Common myeloid progenitor, CD34-positive (primary cell): ENCODE results near the gene TAPT1.
"Not testable (repeated sequence)": the region's sequence is repeated elsewhere in the genome, so short reads cannot be mapped to it uniquely, and the experiment has no call there.

Source experiments
- CTCF ChIA-PET: fragments of 350-600 bp; sonication (Branson Sonifier 250); formaldehyde crosslinking; loops from one replicate; lab custom pipeline; 2021; ENCODE audit warnings: antibody characterized with exemption; lab: Charles Lee
- POLR2A ChIA-PET: fragments of 350-600 bp; sonication (Branson Sonifier 250); formaldehyde crosslinking; loops from one replicate; lab custom pipeline; 2021; ENCODE audit warnings: antibody characterized with exemption; lab: Charles Lee
- DNase-seq, 3 donors: peaks; one replicate each; pipeline versions ENCODE4 v3.0.0 to v3.0.0-alpha.2; 2013
- H3K27ac ChIP-seq, 2 experiments: 1 replicate in 1 of 2; 2 replicates in 1 of 2; pipeline ENCODE4 v1.7.0; 2013; ENCODE audit warnings: inconsistent platforms in 2 of 2, low read length in 2 of 2, mild to moderate bottlenecking in 2 of 2, low read depth in 1 of 2, moderate library complexity in 1 of 2; ENCODE audit not compliant: severe bottlenecking in 2 of 2, insufficient read depth in 1 of 2, poor library complexity in 1 of 2
- H3K27me3 ChIP-seq, 5 experiments: replicated peaks in 2 of 5; 1 replicate in 3 of 5; 2 replicates in 2 of 5; pipeline versions ENCODE4 v1.6.1 to v1.7.0; 2013; ENCODE audit warnings: low read length in 4 of 5, mild to moderate bottlenecking in 2 of 5, moderate library complexity in 2 of 5, inconsistent platforms in 1 of 5; ENCODE audit not compliant: insufficient read depth in 5 of 5, control insufficient read depth in 4 of 5
- H3K36me3 ChIP-seq, 4 experiments: 1 replicate in 2 of 4; 2 replicates in 2 of 4; pipeline versions ENCODE4 v1.6.1 to v1.7.0; 2013; ENCODE audit warnings: low read length in 3 of 4, control low read depth in 1 of 4, mild to moderate bottlenecking in 1 of 4; ENCODE audit not compliant: control insufficient read depth in 4 of 4, insufficient read depth in 4 of 4
- H3K4me1 ChIP-seq, 4 experiments: 1 replicate in 3 of 4; 2 replicates in 1 of 4; pipeline versions ENCODE4 v1.6.1 to v1.7.1; 2013; ENCODE audit warnings: low read length in 3 of 4, mild to moderate bottlenecking in 3 of 4, control low read depth in 1 of 4, inconsistent platforms in 1 of 4, moderate library complexity in 1 of 4; ENCODE audit not compliant: control insufficient read depth in 4 of 4, insufficient read depth in 4 of 4; ENCODE audit errors: control extremely low read depth in 1 of 4
- H3K4me3 ChIP-seq, 7 experiments: 1 replicate in 4 of 7; 2 replicates in 3 of 7; pipeline versions ENCODE4 v1.5.1 to v1.7.0; 2013; ENCODE audit warnings: mild to moderate bottlenecking in 7 of 7, low read length in 6 of 7, moderate library complexity in 6 of 7, inconsistent platforms in 2 of 7, low read depth in 2 of 7, control low read depth in 1 of 7; ENCODE audit not compliant: insufficient read depth in 4 of 7, control insufficient read depth in 1 of 7; ENCODE audit errors: extremely low read depth in 1 of 7
- H3K9me3 ChIP-seq, 5 experiments: 1 replicate in 4 of 5; 2 replicates in 1 of 5; pipeline versions ENCODE4 v1.6.1 to v1.7.1; 2013; ENCODE audit warnings: low read length in 4 of 5, mild to moderate bottlenecking in 2 of 5, inconsistent platforms in 1 of 5, low read depth in 1 of 5, moderate library complexity in 1 of 5; ENCODE audit not compliant: control insufficient read depth in 4 of 5, insufficient read depth in 2 of 5; ENCODE audit errors: control extremely low read depth in 1 of 5
- WGBS: methylation state at CpG from one replicate; pipeline ENCODE4 v1.1.5; 2013; ENCODE audit not compliant: insufficient coverage; 5-methylcytosine and 5-hydroxymethylcytosine counted together

The TAPT1 gene

GRCh38 chr4:16197876-16198665, 28.2 kb downstream of the TAPT1 start:
- H3K4me1 ChIP-seq: peaks cover 9 to 22% (median 13%) of the 10 kb centered on the region in 4 experiments
- no peak overlapping the region for H3K27ac ChIP-seq
- H3K27me3 ChIP-seq: no peaks in the 10 kb centered on the region
- no peak overlapping the region for H3K4me3 ChIP-seq
- WGBS: 62% methylated on average over 2 of the region's 2 CpGs
- no peaks in the 10 kb centered on the region for H3K9me3 ChIP-seq
- H3K36me3 ChIP-seq: peaks cover 7 to 42% (median 23%) of the 10 kb centered on the region in 4 experiments
- ChIA-PET CTCF (interaction anchor here (1.1 to 6.7 kb wide), 9 partner anchors 9 to 71 kb away, joined by 3 to 100 read pairs (median 10); no protein-coding TSS in a partner anchor), POLR2A (interaction anchor here (0.6 to 0.7 kb wide), 2 partner anchors 14 to 172 kb away, joined by 4 to 5 read pairs; no protein-coding TSS in a partner anchor)
- DNase-seq: no peak

DNA sequence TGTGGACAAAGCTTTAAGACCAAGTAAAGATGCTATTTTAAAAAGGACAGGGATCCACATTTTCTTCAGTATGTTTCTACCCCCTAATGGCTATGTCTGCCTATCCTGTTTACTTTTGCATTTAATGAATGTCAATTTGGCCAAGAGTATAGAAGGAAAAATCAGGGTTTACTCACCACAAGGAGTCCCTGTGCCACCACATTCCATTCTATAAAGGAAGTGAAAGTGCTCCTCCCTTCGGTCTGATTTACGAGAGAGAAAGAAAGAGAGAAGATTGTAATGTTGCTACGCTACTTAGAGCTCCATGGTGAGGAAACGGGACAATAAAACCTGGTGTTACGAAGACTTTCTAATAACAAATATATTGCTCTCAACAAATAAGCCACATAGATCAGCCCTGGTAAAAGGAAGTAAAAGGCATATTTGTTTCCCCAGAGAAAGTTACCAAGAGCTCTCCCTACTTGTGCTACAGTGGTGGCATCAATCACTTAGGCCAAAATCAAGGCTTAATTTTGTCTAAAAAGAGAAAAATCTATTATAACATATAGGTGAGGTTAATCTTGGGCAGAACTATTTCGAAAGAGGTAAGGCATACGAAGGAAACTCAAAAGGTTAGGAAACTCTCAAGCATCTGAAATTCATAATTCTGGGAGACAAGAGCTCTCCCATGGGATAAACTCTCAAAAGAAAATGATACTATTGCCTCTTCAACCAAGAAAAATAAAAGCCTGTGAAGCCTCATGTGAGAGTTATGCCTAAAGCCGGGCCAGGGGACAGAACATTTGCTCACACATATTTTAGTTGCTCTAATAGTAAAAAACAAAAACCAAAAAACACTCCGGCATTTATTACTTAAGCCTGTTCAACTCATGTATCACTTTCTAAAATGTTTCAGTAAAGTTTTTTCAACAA, 29.5 kb downstream of the TAPT1 start:
- Histone ChIP-seq H3K27me3 (no peaks in the 10 kb centered on the region), H3K27ac (no peak overlapping the region), H3K36me3 (peaks cover 14 to 43% (median 20%) of the 10 kb centered on the region in 4 experiments), H3K9me3 (no peaks in the 10 kb centered on the region), H3K4me1 (peaks cover 9 to 22% (median 13%) of the 10 kb centered on the region in 4 experiments), H3K4me3 (peak overlapping the region in 4 of 7 experiments; percentile 15 to 53 (median 40))
- ChIA-PET CTCF (interaction anchor here (0.6 to 6.7 kb wide), 19 partner anchors 10 to 527 kb away, joined by 3 to 100 read pairs (median 5); no protein-coding TSS in a partner anchor), POLR2A (interaction anchor here (0.7 kb wide), 1 partner anchor 403 kb away, joined by 3 read pairs; no protein-coding TSS in a partner anchor)
- DNase-seq: peak; percentile 55 to 70 (median 67)
- 100% methylated on average over 1 of the region's 9 CpGs for WGBS

DNA sequence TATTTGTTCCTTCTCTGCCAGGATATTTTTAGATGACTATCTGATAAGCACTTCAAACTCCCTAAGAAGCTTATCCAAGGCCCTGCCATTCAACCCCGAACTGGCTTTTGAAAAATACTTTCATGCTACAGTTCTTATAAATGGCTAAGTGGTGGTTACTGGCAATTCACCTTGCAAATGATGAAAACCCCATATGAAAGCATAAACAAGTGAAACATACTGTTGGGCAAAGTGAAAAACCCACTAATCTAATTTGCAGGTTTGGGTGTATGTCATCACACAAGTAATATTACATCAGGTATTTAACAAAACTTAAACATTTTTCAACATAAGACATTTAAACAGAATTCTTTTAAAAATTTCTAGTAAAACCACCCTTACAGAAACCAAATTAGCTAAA, 31.1 kb downstream of the TAPT1 start:
- POLR2A ChIA-PET: no interaction called here
- 100% methylated on average over 1 of the region's 1 CpG for WGBS

GRCh38 chr4:16194798-16195197, 31.5 kb downstream of the TAPT1 start:
- 90% methylated on average over 2 of the region's 4 CpGs for WGBS
- H3K9me3 ChIP-seq, H3K27ac ChIP-seq, POLR2A ChIA-PET, H3K27me3 ChIP-seq, H3K4me3 ChIP-seq, DNase-seq: not testable (repeated sequence)
- Histone ChIP-seq H3K36me3 (peaks cover 15 to 47% (median 24%) of the 10 kb centered on the region in 4 experiments), H3K4me1 (peaks cover 9 to 22% (median 13%) of the 10 kb centered on the region in 4 experiments)
- CTCF ChIA-PET: interaction anchor here (1.0 to 6.7 kb wide), 6 partner anchors 11 to 70 kb away, joined by 3 to 100 read pairs (median 11); no protein-coding TSS in a partner anchor

More for the DNA sequence above, 31.1 kb downstream of the TAPT1 start:
- Histone ChIP-seq H3K27me3 (no peaks in the 10 kb centered on the region), H3K4me3 (no peak overlapping the region), H3K27ac (no peak overlapping the region), H3K9me3 (no peaks in the 10 kb centered on the region), H3K4me1 (peaks cover 9 to 22% (median 13%) of the 10 kb centered on the region in 4 experiments), H3K36me3 (peaks cover 16 to 47% (median 23%) of the 10 kb centered on the region in 4 experiments)
- CTCF ChIA-PET: interaction anchor here (1.0 to 6.7 kb wide), 9 partner anchors 12 to 168 kb away, joined by 3 to 100 read pairs (median 10); no protein-coding TSS in a partner anchor
- no peak for DNase-seq

GRCh38 chr4:16194214-16194613, 32.1 kb downstream of the TAPT1 start:
- Histone ChIP-seq H3K27me3 (no peaks in the 10 kb centered on the region), H3K27ac (no peak overlapping the region), H3K4me1 (peaks cover 9 to 22% (median 13%) of the 10 kb centered on the region in 4 experiments), H3K36me3 (peaks cover 15 to 51% (median 29%) of the 10 kb centered on the region in 4 experiments), H3K4me3 (no peak overlapping the region), H3K9me3 (no peaks in the 10 kb centered on the region)
- ChIA-PET CTCF (interaction anchor here (1.0 to 3.0 kb wide), 5 partner anchors 10 to 71 kb away, joined by 3 to 10 read pairs (median 3); no protein-coding TSS in a partner anchor), POLR2A (no interaction called here)
- no peak for DNase-seq
- 67% methylated on average over 1 of the region's 3 CpGs for WGBS

GRCh38 chr4:16192631-16193518, 33.4 kb downstream of the TAPT1 start:
- 92% methylated on average over 3 of the region's 5 CpGs for WGBS
- no peak for DNase-seq
- ChIA-PET POLR2A (no interaction called here), CTCF (interaction anchor here (1.0 to 3.0 kb wide), 7 partner anchors 9 to 72 kb away, joined by 3 to 10 read pairs (median 4); no protein-coding TSS in a partner anchor)
- Histone ChIP-seq H3K27me3 (no peaks in the 10 kb centered on the region), H3K4me3 (no peak overlapping the region), H3K27ac (no peak overlapping the region), H3K4me1 (peaks cover 4 to 11% (median 6%) of the 10 kb centered on the region in 4 experiments), H3K9me3 (no peaks in the 10 kb centered on the region), H3K36me3 (peaks cover 15 to 52% (median 35%) of the 10 kb centered on the region in 4 experiments)
